ENCODE results near the gene SASH1.

The SASH1 gene

DNA sequence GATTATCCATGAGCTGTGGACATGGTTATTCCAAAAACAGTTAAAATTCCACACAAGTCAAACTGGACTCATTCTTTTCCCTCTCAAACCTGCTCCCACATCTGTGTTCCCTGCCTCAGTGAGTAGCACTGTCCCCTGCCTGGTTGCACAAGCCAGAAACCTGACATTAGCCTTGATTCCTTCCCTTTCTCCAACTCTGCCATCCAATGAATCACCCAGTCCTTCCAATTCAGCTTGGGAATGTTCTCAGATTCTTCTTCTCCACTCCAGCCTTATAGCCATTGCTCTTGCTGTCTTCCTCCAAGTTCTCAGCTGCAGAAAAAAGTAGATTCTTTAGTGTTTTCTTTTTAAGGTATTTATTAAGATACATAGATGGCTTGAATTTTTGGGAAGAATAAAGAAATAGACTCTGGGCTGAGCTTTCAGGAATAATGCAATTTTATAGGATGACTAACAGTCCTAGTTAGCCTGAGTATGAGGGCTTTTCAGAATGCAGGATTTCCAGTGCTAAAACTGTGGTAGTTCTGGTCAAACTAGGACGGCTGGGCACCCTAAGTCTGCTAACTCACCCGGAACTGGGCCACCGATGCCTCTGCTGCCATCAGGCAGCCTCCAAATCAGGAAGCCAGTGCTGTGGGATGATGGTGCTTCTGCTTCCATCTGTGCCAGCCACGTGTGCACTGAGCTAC is 18.2 kb upstream of the SASH1 start:
- ChIA-PET POLR2A (ENCODE audit: low non-redundant PET) (interaction anchor here (0.7 kb wide), 1 partner anchor 9 kb away, joined by 8 read pairs; no protein-coding TSS in a partner anchor), CTCF (no interaction called here)
- no peak for DNase-seq (ENCODE audit: low spot score)
- no peak for TF ChIP-seq CTCF (conservative IDR thresholded peaks at IDR 0.05; ENCODE audit: low read depth)
- no peak overlapping the region for H3K27ac ChIP-seq

DNA sequence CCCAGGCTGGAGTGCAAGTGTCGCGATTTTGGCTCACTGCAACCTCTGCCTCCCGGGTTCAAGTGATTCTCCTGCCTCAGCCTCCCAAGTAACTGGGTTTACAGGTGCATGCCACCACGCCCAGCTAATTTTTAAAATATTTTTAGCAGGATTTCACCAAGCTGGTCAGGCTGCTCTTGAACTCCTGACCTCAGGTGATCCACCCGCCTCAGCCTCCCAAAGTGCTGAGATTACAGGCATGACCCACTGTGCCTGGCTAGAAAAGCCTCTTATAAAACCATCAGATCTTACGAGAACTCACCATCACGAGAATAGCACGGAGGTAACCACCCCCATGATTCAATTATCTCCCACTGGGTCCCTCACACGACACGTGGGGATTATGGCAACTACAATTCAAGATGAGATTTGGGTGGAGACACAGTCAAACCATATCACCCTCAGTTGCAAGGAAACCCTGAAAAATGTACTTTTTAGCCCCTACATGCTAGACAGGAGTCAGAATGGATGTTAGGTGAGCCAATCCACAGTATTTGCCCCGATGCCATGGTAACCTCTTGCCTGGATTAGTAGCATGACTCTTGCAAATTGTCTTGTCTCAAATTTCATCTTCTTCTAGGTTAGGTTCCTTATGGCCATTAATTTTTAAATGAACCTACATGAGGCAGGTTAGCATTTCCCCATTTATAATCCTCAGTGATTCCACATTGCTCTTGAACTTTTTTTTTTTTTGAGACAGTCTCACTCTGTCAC is 17.1 kb upstream of the SASH1 start:
- H3K27ac ChIP-seq: no peak overlapping the region
- TF ChIP-seq CTCF (conservative IDR thresholded peaks at IDR 0.05; ENCODE audit: low read depth): no peak
- DNase-seq (ENCODE audit: low spot score): no peak
- CTCF ChIA-PET: no interaction called here
- POLR2A ChIA-PET (ENCODE audit: low non-redundant PET): no interaction called here

- ChIA-PET CTCF (interaction anchor here (0.6 kb wide), 1 partner anchor 78 kb away, joined by 3 read pairs; no protein-coding TSS in a partner anchor), POLR2A (ENCODE audit: low non-redundant PET) (interaction anchor here (0.6 kb wide), 1 partner anchor 13 kb away, joined by 3 read pairs; the partner anchor contains the start of gene SASH1)
- TF ChIP-seq CTCF (conservative IDR thresholded peaks at IDR 0.05; ENCODE audit: low read depth): no peak
- no peak overlapping the region for H3K27ac ChIP-seq
- no peak for DNase-seq (ENCODE audit: low spot score)
These were observed 13.6 kb upstream of the SASH1 start for GRCh38 chr6:148328876-148329555.

GRCh38 chr6:148329596-148330381 is 12.8 kb upstream of the SASH1 start:
- no peak for TF ChIP-seq CTCF (conservative IDR thresholded peaks at IDR 0.05; ENCODE audit: low read depth)
- ChIA-PET POLR2A (ENCODE audit: low non-redundant PET) (no interaction called here), CTCF (no interaction called here)
- peak; percentile 48 for DNase-seq (ENCODE audit: low spot score)
- no peak overlapping the region for H3K27ac ChIP-seq

GRCh38 chr6:148332088-148332487 is 10.6 kb upstream of the SASH1 start:
- no peak overlapping the region for H3K27ac ChIP-seq
- DNase-seq (ENCODE audit: low spot score): no peak
- no peak for TF ChIP-seq CTCF (conservative IDR thresholded peaks at IDR 0.05; ENCODE audit: low read depth)
- ChIA-PET CTCF (no interaction called here), POLR2A (ENCODE audit: low non-redundant PET) (no interaction called here)

DNA sequence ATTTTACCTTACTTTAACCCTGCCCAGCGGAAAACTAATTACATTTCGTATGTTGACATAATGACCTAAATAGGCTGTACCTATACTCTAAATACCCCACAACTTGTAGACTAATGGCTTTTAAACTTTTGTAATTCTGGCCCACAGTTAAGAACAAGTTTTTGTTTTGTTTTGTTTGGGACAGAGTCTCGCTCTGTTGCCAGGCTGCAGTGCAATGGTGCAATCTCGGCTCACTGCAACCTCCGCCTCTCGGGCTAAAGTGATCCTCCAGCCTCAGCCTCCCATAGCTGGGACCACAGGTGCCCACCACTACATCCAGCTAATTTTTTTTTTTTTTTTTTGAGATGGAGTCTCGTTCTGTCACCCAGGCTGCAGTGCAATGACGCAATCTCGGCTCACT is 5.7 kb upstream of the SASH1 start:
- no peak for DNase-seq (ENCODE audit: low spot score)
- no peak for TF ChIP-seq CTCF (conservative IDR thresholded peaks at IDR 0.05; ENCODE audit: low read depth)
- ChIA-PET POLR2A (ENCODE audit: low non-redundant PET) (no interaction called here), CTCF (no interaction called here)
- H3K27ac ChIP-seq: no peak overlapping the region

Data from RWPE1 (cell line).